NT2/D1 (cell line): ENCODE measurements around the gene KMT2B.

Experiments used
- DNase-seq: peaks from one replicate; pipeline ENCODE4 v3.0.0-alpha.2; 2011; ENCODE audit warnings: low read depth, low spot score
- H3K27me3 ChIP-seq: 2 replicates; pipeline ENCODE4 v1.6.0; 2011; ENCODE audit warnings: mild to moderate bottlenecking; ENCODE audit not compliant: insufficient read length, insufficient read depth
- H3K36me3 ChIP-seq: 2 replicates; pipeline ENCODE4 v1.6.1; 2011; ENCODE audit warnings: mild to moderate bottlenecking, low read length, mixed read lengths; ENCODE audit not compliant: insufficient read depth, insufficient read length
- H3K4me1 ChIP-seq: 2 replicates; pipeline ENCODE4 v1.5.1; 2011; ENCODE audit not compliant: insufficient read depth, insufficient read length
- H3K4me3 ChIP-seq: 2 replicates; pipeline ENCODE4 v1.5.1; 2011; ENCODE audit warnings: low read depth; ENCODE audit not compliant: insufficient read length
- H3K9ac ChIP-seq: 2 replicates; pipeline ENCODE4 v1.6.0; 2011; ENCODE audit warnings: low read depth; ENCODE audit not compliant: insufficient read length
- H3K9me3 ChIP-seq: 2 replicates; pipeline ENCODE4 v1.5.1; 2011; ENCODE audit warnings: mild to moderate bottlenecking, low read length; ENCODE audit not compliant: insufficient read depth
- SUZ12 ChIP-seq: IDR thresholded peaks from 2 replicates; pipeline ENCODE4 v1.6.1; 2011; ENCODE audit not compliant: insufficient read length, insufficient read depth; ENCODE audit errors: extremely low read depth
- YY1 ChIP-seq: IDR thresholded peaks from 2 replicates; pipeline ENCODE4 v1.6.1; 2011; ENCODE audit not compliant: insufficient read length, insufficient read depth
- ZNF274 ChIP-seq: IDR thresholded peaks from 2 replicates; pipeline ENCODE4 v1.6.1; 2011; ENCODE audit warnings: mild to moderate bottlenecking, low read depth, low read length

The KMT2B gene

GRCh38 chr19:35739275-35740107 lies 21.7 kb downstream of the KMT2B start:
- Histone ChIP-seq H3K4me1 (peaks cover 9% of the 10 kb centered on the region), H3K36me3 (peaks cover 62% of the 10 kb centered on the region), H3K27me3 (no peaks in the 10 kb centered on the region), H3K4me3 (peak overlapping the region; percentile 53), H3K9ac (peak overlapping the region; percentile 68), H3K9me3 (no peaks in the 10 kb centered on the region)
- DNase-seq = no peak
- TF ChIP-seq YY1 (no peak), SUZ12 (no peak)

DNA sequence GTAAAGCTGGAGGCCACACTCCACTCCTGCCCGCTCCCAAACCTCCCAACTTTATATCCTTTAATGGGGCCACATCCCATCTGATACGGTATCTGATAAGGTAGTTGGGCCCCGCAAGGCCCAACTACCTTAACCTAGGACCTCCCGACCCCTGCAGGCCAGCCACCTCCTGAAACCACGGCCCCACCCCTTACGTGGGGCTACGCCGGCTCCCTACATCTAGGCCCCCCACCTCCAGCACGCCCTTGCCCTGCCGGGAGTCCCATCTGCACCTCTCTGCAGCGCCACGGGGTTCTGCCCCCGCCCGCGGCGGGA lies 22.3 kb downstream of the KMT2B start:
- H3K9ac ChIP-seq = peak overlapping the region; percentile 68
- H3K4me1 ChIP-seq = peaks cover 9% of the 10 kb centered on the region
- TF ChIP-seq ZNF274 (no peak), YY1 (no peak), SUZ12 (no peak)
- no peaks in the 10 kb centered on the region for H3K9me3 ChIP-seq
- H3K36me3 ChIP-seq = peaks cover 56% of the 10 kb centered on the region
- H3K27me3 ChIP-seq = no peaks in the 10 kb centered on the region
- peak overlapping the region; percentile 53 for H3K4me3 ChIP-seq
- no peak for DNase-seq

DNA sequence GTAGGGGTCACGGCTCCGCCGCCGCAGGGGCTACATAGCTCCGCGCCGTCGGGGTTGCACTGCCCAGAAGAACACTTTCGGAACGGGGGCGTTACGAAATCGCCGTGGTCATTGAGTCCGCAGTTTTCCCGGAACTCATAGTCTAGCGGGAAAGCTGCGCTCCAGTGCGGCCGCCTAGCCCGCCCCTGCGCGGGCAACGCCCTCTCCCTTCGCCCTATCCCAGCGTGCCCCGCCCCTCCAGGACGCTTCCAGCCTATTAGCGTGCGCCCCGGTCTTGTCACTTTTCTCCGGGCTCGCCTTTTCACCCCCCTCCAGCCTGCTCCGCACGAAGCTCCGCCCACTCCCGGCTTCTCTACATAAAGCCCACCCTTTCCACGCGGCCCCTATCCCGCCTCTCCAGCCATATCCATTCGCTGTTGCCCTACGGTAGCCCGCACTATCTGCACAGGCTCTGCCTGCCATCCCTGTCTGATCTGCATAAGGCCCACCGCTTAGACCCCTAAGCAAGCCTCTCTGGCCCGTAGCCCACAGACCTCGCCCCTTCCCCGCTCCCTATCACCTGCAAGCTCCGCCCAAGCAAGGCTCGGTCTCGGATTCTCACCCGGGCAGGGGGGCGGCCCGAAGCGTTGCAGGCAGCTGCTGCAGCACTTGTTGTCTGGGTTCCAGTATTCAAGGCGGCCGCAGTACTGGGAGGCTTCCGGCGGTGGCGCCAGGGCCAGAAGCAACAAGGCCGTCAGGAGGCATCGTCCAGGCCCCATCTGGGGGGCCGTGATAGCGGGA lies 22.8 kb downstream of the KMT2B start:
- Histone ChIP-seq H3K27me3 (no peaks in the 10 kb centered on the region), H3K9me3 (no peaks in the 10 kb centered on the region), H3K4me3 (peak overlapping the region; percentile 53), H3K4me1 (peaks cover 9% of the 10 kb centered on the region), H3K9ac (peak overlapping the region; percentile 74), H3K36me3 (peaks cover 51% of the 10 kb centered on the region)
- TF ChIP-seq ZNF274 = no peak
- peak; percentile 89 for DNase-seq

DNA sequence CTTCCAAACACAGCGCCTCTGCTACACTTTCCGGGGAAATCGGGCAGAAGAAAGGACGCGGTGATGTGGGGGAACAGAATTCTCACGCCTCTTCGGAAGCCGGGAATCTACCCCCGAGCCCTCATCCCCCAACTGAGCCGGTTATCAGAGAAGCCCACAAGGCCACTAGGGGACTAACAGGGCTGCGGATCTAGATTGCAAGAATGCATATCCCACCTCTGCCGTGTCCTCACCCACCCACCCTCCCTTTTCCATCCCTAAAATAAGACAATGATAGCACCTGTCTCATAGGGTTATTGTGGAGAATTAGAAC lies 23.4 kb downstream of the KMT2B start:
- H3K9me3 ChIP-seq = no peaks in the 10 kb centered on the region
- H3K36me3 ChIP-seq = peaks cover 48% of the 10 kb centered on the region
- peak overlapping the region; percentile 74 for H3K9ac ChIP-seq
- no peak for TF ChIP-seq YY1
- TF ChIP-seq SUZ12 = no peak
- no peak for TF ChIP-seq ZNF274
- H3K4me1 ChIP-seq = peaks cover 9% of the 10 kb centered on the region
- H3K4me3 ChIP-seq = peak overlapping the region; percentile 26
- DNase-seq = no peak
- H3K27me3 ChIP-seq = no peaks in the 10 kb centered on the region

- H3K9ac ChIP-seq = peak within 1 kb of the TSS; percentile 74
- H3K36me3 ChIP-seq = peaks cover 37% of the 10 kb centered on the region
- H3K4me3 ChIP-seq = peak within 1 kb of the TSS; percentile 26
- H3K27me3 ChIP-seq = no peaks in the 10 kb centered on the region
- DNase-seq = no peak
- H3K4me1 ChIP-seq = peaks cover 9% of the 10 kb centered on the region
- no peak for TF ChIP-seq ZNF274
- no peak for TF ChIP-seq YY1
- no peak for TF ChIP-seq SUZ12
- H3K9me3 ChIP-seq = no peaks in the 10 kb centered on the region
Observed at GRCh38 chr19:35742121-35742724, 24.4 kb downstream of the KMT2B start, which contains the start of gene IGFLR1. IGFLR1 (minus strand) TSS chr19:35742452; CDS start chr19:35741180, 1,272 bp downstream.

DNA sequence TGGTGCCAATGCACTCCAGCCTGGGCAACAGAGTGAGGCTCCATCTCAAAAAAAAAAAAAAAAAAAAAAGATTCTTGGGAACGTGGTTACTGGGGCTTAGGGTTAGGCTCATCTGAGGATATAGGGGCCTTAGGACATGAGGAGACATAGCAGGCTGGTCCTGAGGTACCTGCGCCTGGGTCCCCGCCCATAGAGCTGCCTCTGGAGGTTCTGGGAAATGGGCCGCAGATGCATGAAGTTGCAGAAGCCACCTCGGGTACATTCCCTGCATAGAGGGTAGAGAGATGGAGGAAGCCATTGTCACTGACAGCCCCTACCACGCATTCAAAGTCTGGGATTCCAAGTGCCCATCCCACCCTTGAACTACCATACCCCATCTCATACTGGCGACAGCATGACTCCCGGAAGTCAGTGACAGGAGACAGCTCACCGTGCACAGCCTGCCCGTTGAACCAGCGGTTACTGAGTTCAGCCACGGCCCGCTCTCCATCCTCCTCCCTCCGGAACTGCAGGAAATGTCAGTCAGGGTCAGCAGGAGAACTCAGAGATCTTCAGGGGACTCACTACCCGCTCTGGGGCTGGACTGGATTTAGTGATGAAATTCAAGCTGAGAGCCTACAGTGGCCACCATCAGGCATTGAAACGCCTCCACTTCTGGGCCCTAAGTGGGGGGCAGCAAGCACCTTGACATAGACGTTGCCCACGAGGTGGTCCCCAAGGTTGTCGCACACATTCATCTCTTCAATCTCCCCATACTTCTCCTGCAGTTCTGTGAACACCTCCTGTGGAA lies 26.0 kb downstream of the KMT2B start:
- Histone ChIP-seq H3K4me1 (peaks cover 9% of the 10 kb centered on the region), H3K27me3 (no peaks in the 10 kb centered on the region), H3K36me3 (peaks cover 21% of the 10 kb centered on the region), H3K9me3 (no peaks in the 10 kb centered on the region), H3K4me3 (peak overlapping the region; percentile 68), H3K9ac (peak overlapping the region; percentile 33)
- TF ChIP-seq ZNF274 (no peak), SUZ12 (no peak), YY1 (no peak)
- no peak for DNase-seq
